SU-DHL-6 (cell line): ENCODE data around the gene C12orf75.

ENCODE experiments used
- H2AFZ ChIP-seq: fragments of 200-600 bp; sonication (generic); 2 replicates; pipeline ENCODE4 v1.6.1; 2014; ENCODE audit warnings: low read depth, mild to moderate bottlenecking, moderate library complexity, mixed read lengths, antibody characterized with exemption, low read length; ENCODE audit not compliant: severe bottlenecking
- H3F3A ChIP-seq: fragments of 200-600 bp; shearing (Covaris generic); 2 replicates; pipeline ENCODE4 v1.6.0; 2016; ENCODE audit warnings: antibody characterized with exemption, mild to moderate bottlenecking; ENCODE audit not compliant: insufficient read depth
- H3K27ac ChIP-seq: fragments of 200-600 bp; sonication (generic); 2 replicates; pipeline ENCODE4 v1.5.1; 2016; ENCODE audit warnings: low read depth, mild to moderate bottlenecking, low read length, moderate library complexity, mixed read lengths
- H3K27me3 ChIP-seq: fragments of 200-600 bp; sonication (generic), shearing (Covaris generic); 2 replicates; pipeline ENCODE4 v1.6.0; 2014; ENCODE audit warnings: mild to moderate bottlenecking, low read length
- H3K36me3 ChIP-seq: fragments of 200-600 bp; sonication (generic); 2 replicates; pipeline ENCODE4 v1.6.1; 2014; ENCODE audit warnings: mild to moderate bottlenecking, low read length, mixed read lengths
- H3K4me2 ChIP-seq: fragments of 300-600, 200-600 bp; shearing (Covaris generic), sonication (generic); 2 replicates; pipeline ENCODE4 v1.6.0; 2014; ENCODE audit warnings: low read length, low read depth, mild to moderate bottlenecking; ENCODE audit not compliant: poor library complexity, severe bottlenecking
- H3K4me3 ChIP-seq: fragments of 200-600 bp; sonication (generic); 2 replicates; pipeline ENCODE4 v1.5.1; 2014; ENCODE audit warnings: antibody characterized with exemption, low read length, mild to moderate bottlenecking, mixed read lengths; ENCODE audit not compliant: insufficient read depth, poor library complexity, severe bottlenecking
- H3K79me2 ChIP-seq: fragments of 200-600 bp; sonication (generic); 2 replicates; pipeline ENCODE4 v1.6.1; 2014; ENCODE audit warnings: mild to moderate bottlenecking, low read length, moderate library complexity; ENCODE audit not compliant: insufficient read depth
- H3K9ac ChIP-seq: fragments of 200-600 bp; sonication (generic); 2 replicates; pipeline ENCODE4 v1.7.0; 2014; ENCODE audit warnings: mild to moderate bottlenecking, low read length
- H3K9me2 ChIP-seq: fragments of 200-600 bp; sonication (generic); replicated peaks from 2 replicates; pipeline ENCODE4 v1.6.1; 2014; ENCODE audit warnings: low read length; ENCODE audit not compliant: insufficient read depth
- H3K9me3 ChIP-seq: fragments of 200-600 bp; sonication (generic); 2 replicates; pipeline ENCODE4 v1.6.1; 2014; ENCODE audit warnings: low read length, mixed read lengths; ENCODE audit not compliant: insufficient read depth
- H4K20me1 ChIP-seq: fragments of 200-600 bp; sonication (generic); 2 replicates; pipeline ENCODE4 v1.6.1; 2014; ENCODE audit warnings: low read depth, mild to moderate bottlenecking, antibody characterized with exemption, low read length, moderate library complexity, mixed read lengths
- EZH2phosphoT487 ChIP-seq: fragments of 200-600 bp; sonication (generic), shearing (Covaris generic); conservative IDR thresholded peaks from 2 replicates; pipeline ENCODE4 v1.6.1; 2018; ENCODE audit warnings: mild to moderate bottlenecking, antibody characterized with exemption, low read length, moderate library complexity, mixed read lengths
- TF ChIP-seq, protein P1 (sequence below): fragments of 200-600 bp; sonication (generic); IDR thresholded peaks from one replicate; pipeline ENCODE4 v1.5.1; 2017; ENCODE audit warnings: antibody characterized with exemption, mild to moderate bottlenecking, low read length, moderate library complexity; ENCODE audit not compliant: insufficient read depth, poor library complexity, severe bottlenecking

Gene C12orf75

DNA sequence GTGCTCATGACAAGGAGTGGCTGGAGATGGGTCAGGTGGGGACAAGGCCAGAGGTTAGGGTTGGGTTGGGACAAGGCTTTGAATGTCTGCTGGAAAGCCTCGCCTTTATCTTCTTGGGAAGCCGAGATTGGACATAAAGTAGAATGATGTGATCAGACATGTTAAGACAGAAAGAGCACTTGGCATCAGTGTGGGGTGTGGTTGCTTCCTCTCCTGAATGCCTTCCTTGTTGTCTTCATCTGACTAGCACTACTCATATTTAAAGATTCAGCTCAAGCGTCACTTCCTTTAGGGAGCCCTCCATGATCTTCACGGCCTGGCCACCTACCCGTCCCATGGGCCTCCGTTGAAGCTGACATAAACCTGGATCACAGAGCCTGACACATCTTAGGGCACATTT lies 14.8 kb upstream of the C12orf75 start:
- Histone ChIP-seq H3F3A (no peaks in the 10 kb centered on the region), H2AFZ (no peak overlapping the region), H3K27me3 (no peaks in the 10 kb centered on the region), H3K4me3 (no peak overlapping the region), H3K9me2 (no peaks in the 10 kb centered on the region), H4K20me1 (no peaks in the 10 kb centered on the region), H3K79me2 (no peaks in the 10 kb centered on the region), H3K27ac (no peak overlapping the region), H3K4me2 (no peak overlapping the region), H3K9me3 (peaks cover 4% of the 10 kb centered on the region; the same call in 1 of the 2 replicates), H3K9ac (no peak overlapping the region), H3K36me3 (0 out of 2 replicates have a peak, but pooled peaks cover 2% of the 10 kb centered on the region)
- TF ChIP-seq EZH2phosphoT487 = no peak
- TF ChIP-seq, protein P1, sequence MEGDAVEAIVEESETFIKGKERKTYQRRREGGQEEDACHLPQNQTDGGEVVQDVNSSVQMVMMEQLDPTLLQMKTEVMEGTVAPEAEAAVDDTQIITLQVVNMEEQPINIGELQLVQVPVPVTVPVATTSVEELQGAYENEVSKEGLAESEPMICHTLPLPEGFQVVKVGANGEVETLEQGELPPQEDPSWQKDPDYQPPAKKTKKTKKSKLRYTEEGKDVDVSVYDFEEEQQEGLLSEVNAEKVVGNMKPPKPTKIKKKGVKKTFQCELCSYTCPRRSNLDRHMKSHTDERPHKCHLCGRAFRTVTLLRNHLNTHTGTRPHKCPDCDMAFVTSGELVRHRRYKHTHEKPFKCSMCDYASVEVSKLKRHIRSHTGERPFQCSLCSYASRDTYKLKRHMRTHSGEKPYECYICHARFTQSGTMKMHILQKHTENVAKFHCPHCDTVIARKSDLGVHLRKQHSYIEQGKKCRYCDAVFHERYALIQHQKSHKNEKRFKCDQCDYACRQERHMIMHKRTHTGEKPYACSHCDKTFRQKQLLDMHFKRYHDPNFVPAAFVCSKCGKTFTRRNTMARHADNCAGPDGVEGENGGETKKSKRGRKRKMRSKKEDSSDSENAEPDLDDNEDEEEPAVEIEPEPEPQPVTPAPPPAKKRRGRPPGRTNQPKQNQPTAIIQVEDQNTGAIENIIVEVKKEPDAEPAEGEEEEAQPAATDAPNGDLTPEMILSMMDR = no peak

DNA sequence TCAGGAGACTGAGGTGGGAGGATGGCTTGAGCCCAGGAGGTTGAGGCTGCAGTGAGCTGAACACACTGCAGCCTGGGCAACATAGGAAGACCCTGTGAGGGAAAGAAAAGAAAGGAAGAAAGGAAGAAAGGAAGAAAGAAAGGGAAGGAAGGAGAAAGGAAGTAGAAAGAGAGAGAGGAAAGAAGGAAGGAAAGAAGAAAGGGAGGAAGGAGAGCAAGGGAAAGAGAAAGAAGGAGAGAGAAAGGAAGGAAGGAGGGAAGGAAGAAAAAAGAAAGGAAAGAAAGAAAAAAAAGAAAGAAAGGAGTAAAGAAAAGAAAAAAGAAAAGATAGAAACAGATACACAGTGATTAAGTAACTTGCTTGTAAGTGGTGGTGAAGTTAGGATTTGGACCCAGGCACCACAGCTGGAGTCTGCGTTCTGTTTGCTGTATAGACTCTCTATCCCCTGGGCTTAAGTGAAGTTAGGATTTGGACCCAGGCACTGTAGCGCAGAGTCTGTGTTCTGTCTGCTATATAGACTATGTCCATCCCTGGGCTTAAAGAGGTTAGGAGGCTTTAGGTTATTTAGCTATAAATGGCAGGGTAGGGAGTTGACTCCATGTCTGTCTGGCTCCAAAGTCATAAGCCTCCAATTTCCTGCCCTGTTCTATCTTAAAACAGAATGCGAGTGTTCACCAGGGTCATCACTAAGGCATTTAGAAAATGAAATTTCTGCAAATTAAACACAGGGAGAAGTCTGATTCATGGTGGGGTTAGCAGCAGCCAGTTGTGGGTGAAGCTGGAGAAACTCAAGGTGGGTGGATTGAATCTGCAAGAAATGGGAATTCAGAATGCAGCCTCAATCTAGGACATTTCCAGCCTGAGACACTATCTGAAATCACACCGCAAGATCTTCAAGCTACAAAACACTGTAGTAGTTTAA lies 13.3 kb upstream of the C12orf75 start:
- no peaks in the 10 kb centered on the region for H3F3A ChIP-seq
- TF ChIP-seq, protein P1 = no peak
- no peak for TF ChIP-seq EZH2phosphoT487
- H3K9ac ChIP-seq = no peak overlapping the region
- no peak overlapping the region for H2AFZ ChIP-seq
- H4K20me1 ChIP-seq = no peaks in the 10 kb centered on the region
- H3K9me2 ChIP-seq = no peaks in the 10 kb centered on the region
- H3K27ac ChIP-seq = no peak overlapping the region
- no peaks in the 10 kb centered on the region for H3K27me3 ChIP-seq
- H3K4me2 ChIP-seq = no peak overlapping the region
- no peak overlapping the region for H3K4me3 ChIP-seq
- no peaks in the 10 kb centered on the region for H3K79me2 ChIP-seq
- peaks cover 4% of the 10 kb centered on the region; the same call in 1 of the 2 replicates for H3K9me3 ChIP-seq
- H3K36me3 ChIP-seq = 0 out of 2 replicates have a peak, but pooled peaks cover 2% of the 10 kb centered on the region

DNA sequence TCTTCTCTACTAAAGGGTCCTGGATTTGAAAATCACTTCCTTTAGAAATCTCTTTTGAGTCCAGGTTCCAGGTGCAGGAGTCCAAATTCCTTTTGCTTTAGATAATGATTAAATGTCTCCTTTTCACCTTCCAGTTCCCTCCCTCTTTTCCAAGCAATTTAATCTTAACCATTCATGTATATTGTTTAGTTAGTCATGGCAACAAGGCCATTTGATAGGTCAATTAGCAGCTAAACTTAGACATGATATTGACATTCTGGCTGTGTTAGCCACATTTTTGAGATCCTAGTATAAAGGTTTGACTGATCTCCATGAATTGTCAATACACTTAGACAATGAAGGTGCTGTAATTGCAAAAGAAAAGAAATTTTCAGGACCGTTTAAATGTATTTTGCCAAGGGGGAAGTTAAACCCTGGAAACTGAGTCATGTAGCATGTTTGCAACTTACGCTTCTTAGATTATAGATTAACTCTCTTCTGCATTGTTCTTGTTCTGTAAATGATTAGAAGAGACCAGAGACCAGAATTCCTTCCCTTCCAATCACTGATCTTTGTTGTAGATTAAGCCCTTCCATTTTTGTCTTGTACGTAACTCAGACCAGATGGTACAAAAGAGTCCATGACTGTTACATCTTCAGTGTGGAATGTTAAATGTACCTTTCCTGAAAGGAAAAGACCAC lies 12.4 kb upstream of the C12orf75 start:
- Histone ChIP-seq H3K4me2 (no peak overlapping the region), H3K27me3 (no peaks in the 10 kb centered on the region), H3K27ac (no peak overlapping the region), H3F3A (no peaks in the 10 kb centered on the region), H3K36me3 (0 out of 2 replicates have a peak, but pooled peaks cover 2% of the 10 kb centered on the region), H3K9me3 (peaks cover 4% of the 10 kb centered on the region; the same call in 1 of the 2 replicates), H3K9me2 (no peaks in the 10 kb centered on the region), H3K9ac (no peak overlapping the region), H3K4me3 (no peak overlapping the region), H3K79me2 (no peaks in the 10 kb centered on the region), H4K20me1 (no peaks in the 10 kb centered on the region), H2AFZ (no peak overlapping the region)
- TF ChIP-seq, protein P1 = no peak
- TF ChIP-seq EZH2phosphoT487 = no peak
